Stimulated activated CD8-positive, alpha-beta memory T cell treated with anti-CD3 and anti-CD28 coated beads, Interleukin-4, amount 100 ng/mL, for 1 hour (primary cell): ENCODE measurements around the gene DND1.
"Not testable (repeated sequence)": the region's sequence is repeated elsewhere in the genome, so short reads cannot be mapped to it uniquely, and the experiment has no call there.

ENCODE experiments used
- DNase-seq, 2 donors: peaks; one replicate each; pipeline ENCODE4 v3.0.0-alpha.2; 2020; ENCODE audit warnings: low read depth in 2 of 2, low spot score in 1 of 2

DND1 gene

GRCh38 chr5:140631831-140632365 is 41.5 kb downstream of the DND1 start:
- DNase-seq: no peak

GRCh38 chr5:140631036-140631417 is 42.3 kb downstream of the DND1 start:
- no peak for DNase-seq

- DNase-seq: no peak
These were observed 42.9 kb downstream of the DND1 start for GRCh38 chr5:140630292-140631035.

GRCh38 chr5:140628711-140629110 is 44.7 kb downstream of the DND1 start:
- no peak for DNase-seq

- no peak for DNase-seq
These were observed 45.4 kb downstream of the DND1 start for GRCh38 chr5:140627972-140628371.

GRCh38 chr5:140624886-140625285 is 48.5 kb downstream of the DND1 start:
- not testable (repeated sequence) for DNase-seq

GRCh38 chr5:140623061-140623460 is 50.3 kb downstream of the DND1 start:
- not testable (repeated sequence) for DNase-seq

GRCh38 chr5:140622301-140622700 is 51.1 kb downstream of the DND1 start:
- no peak for DNase-seq
